Measurements from ENCODE around the gene ATP1A4. TPM values are rescaled to one million over a fixed set of nuclear protein-coding genes. Genes with fewer than 3 reads are reported as not detected.

ATP1A4 gene
- total and polyA plus RNA-seq, 10 of the 15 experiments (the other 5 are each of a cell fraction or from before 2014, with no cell fraction given) = 0.31 to 1.0 (median 0.54) TPM

GRCh38 chr1:160151303-160151702, at the start of gene ATP1A4 (continued):
- TF ChIP-seq CBX5 (IDR thresholded peaks at IDR 0.05; ENCODE audit: low read depth) = no peak
- no peak for TF ChIP-seq CEBPB (IDR thresholded peaks at IDR 0.05; ENCODE audit: borderline replicate concordance in 1 of 2, low read depth in 2 of 2, low read length in 2 of 2)
- TF ChIP-seq SP1 (IDR thresholded peaks at IDR 0.05; ENCODE audit: low read depth, low read length) = no peak
- TF ChIP-seq ZBTB4 (CRISPR knock-in tag; IDR thresholded peaks at IDR 0.05) = no peak
- TF ChIP-seq MEF2A (IDR thresholded peaks at IDR 0.05; ENCODE audit: insufficient read depth, low read depth, low read length) = no peak
- TF ChIP-seq KAT2A (conservative IDR thresholded peaks at IDR 0.05; ENCODE audit: control insufficient read depth, low read depth, low read length) = no peak

GRCh38 chr1:160101717-160102522, 49.5 kb upstream of the ATP1A4 start:
- ChIA-PET POLR2A (interaction anchor here (0.8 to 2.0 kb wide), 4 partner anchors 67 to 275 kb away, joined by 3 to 4 read pairs (median 4); no protein-coding TSS in a partner anchor), SMC1A (ENCODE audit: uncharacterized antibody, unreplicated experiment) (interaction anchor here (0.6 to 4.9 kb wide), 24 partner anchors 9 to 275 kb away, joined by 3 to 57 read pairs (median 5); partner anchors contain the start of genes CASQ1 and PEX19), RAD21 (ENCODE audit: unreplicated experiment) (interaction anchor here (0.5 to 6.8 kb wide), 17 partner anchors 7 to 299 kb away, joined by 3 to 85 read pairs (median 4); partner anchors contain the start of gene VANGL2), CTCF (interaction anchor here (0.5 to 11.6 kb wide), 33 partner anchors 16 to 1660 kb away, joined by 3 to 189 read pairs (median 4); partner anchors contain the start of genes CASQ1, KCNJ9 and PEX19)
- no peak overlapping the region for H3K27ac ChIP-seq (ENCODE audit: control insufficient read depth, insufficient read depth)
- in situ Hi-C loops (cut with MboI) (no loop called here), intact Hi-C loops (cut with micrococcal nuclease; ENCODE audit: unreplicated experiment) (loop anchor here (1.0 kb wide), 4 partner anchors 91 to 274 kb away; no protein-coding TSS in a partner anchor)
- H2AFZ ChIP-seq (ENCODE audit: control insufficient read depth, low read depth, low read length) = no peak overlapping the region
- no peak for DNase-seq (ENCODE audit: low read depth, low spot score)
- no peaks in the 10 kb centered on the region for H3K9me3 ChIP-seq (replicated peaks; ENCODE audit: control insufficient read depth, insufficient read depth, low read length)
- no peak overlapping the region for H3K9ac ChIP-seq (ENCODE audit: control insufficient read depth, insufficient read depth, low read length)
- no peak overlapping the region for H3K4me2 ChIP-seq (ENCODE audit: control insufficient read depth, insufficient read depth)
- no peaks in the 10 kb centered on the region for H4K20me1 ChIP-seq (ENCODE audit: control insufficient read depth, insufficient read depth)
- peaks cover 17% of the 10 kb centered on the region for H3K4me1 ChIP-seq (ENCODE audit: control insufficient read depth, insufficient read depth, low read length)
- no peaks in the 10 kb centered on the region for H3K27me3 ChIP-seq (replicated peaks in 1 of 2; ENCODE audit: control insufficient read depth in 2 of 2, insufficient read depth in 2 of 2, low read length in 1 of 2)
- no peak for FAIRE-seq
- no TSS peak for BruUV-seq (replicated peaks)
- peaks cover 7% of the 10 kb centered on the region for H3K79me2 ChIP-seq (ENCODE audit: control insufficient read depth, insufficient read depth, low read length)
- 72% methylated on average over 9 of the region's 9 CpGs for WGBS (ENCODE audit: insufficient coverage, insufficient replicate concordance, low lambda C conversion rate, missing lambda C conversion rate)
- H3K36me3 ChIP-seq (ENCODE audit: control insufficient read depth in 2 of 2, insufficient read depth in 2 of 2, low read length in 1 of 2) = no peaks in the 10 kb centered on the region; a peak in 1 of 4 replicates
- no peak for ATAC-seq
- no peak overlapping the region for H3K4me3 ChIP-seq
- TF ChIP-seq GATAD2B (conservative IDR thresholded peaks at IDR 0.05; ENCODE audit: low read depth) (no peak), CEBPZ (IDR thresholded peaks at IDR 0.05; ENCODE audit: low read depth, low read length) (no peak), HDAC2 (IDR thresholded peaks at IDR 0.05) (no peak), ZNF384 (IDR thresholded peaks at IDR 0.05; ENCODE audit: borderline replicate concordance, low read depth, low read length) (no peak), ATF3 (IDR thresholded peaks at IDR 0.05; ENCODE audit: borderline replicate concordance, extremely low read depth, low read depth, low read length) (no peak)
